CD14-positive monocyte (primary cell): ENCODE data around the gene CDKN2C. TPM values are rescaled to one million over a fixed set of nuclear protein-coding genes. Genes with fewer than 3 reads are reported as not detected.

Source experiments
- DNase-seq, 3 donors: peaks; one replicate each; pipeline ENCODE4 v3.0.0-alpha.2; 2011 to 2022
- H2AFZ ChIP-seq: 2 replicates; pipeline ENCODE4 v1.6.0; 2012; ENCODE audit warnings: mild to moderate bottlenecking, low read depth, low read length, inconsistent platforms; ENCODE audit not compliant: insufficient read depth, poor library complexity, severe bottlenecking
- H3K27ac ChIP-seq, 2 donors: 1 replicate in 1 of 2; 2 replicates in 1 of 2; pipeline ENCODE4 v1.5.1; 2012 to 2013; ENCODE audit warnings: low read length in 2 of 2, control low read depth in 1 of 2, inconsistent platforms in 1 of 2, low read depth in 1 of 2, mild to moderate bottlenecking in 1 of 2
- H3K27me3 ChIP-seq, 2 donors: one replicate each; pipeline versions ENCODE4 v1.6.0 to v1.6.1; 2011 to 2013; ENCODE audit warnings: low read length in 2 of 2; ENCODE audit not compliant: control insufficient read depth in 2 of 2, insufficient read depth in 2 of 2
- H3K36me3 ChIP-seq, 2 donors: replicated peaks in 1 of 2; 1 replicate in 1 of 2; 2 replicates in 1 of 2; pipeline versions ENCODE4 v1.5.1 to v1.6.1; 2012 to 2013; ENCODE audit warnings: low read length in 2 of 2, control low read depth in 1 of 2, inconsistent platforms in 1 of 2, mild to moderate bottlenecking in 1 of 2; ENCODE audit not compliant: insufficient read depth in 2 of 2, control insufficient read depth in 1 of 2
- H3K4me1 ChIP-seq, 2 donors: 1 replicate in 1 of 2; 2 replicates in 1 of 2; pipeline versions ENCODE4 v1.5.1 to v1.6.1; 2012 to 2013; ENCODE audit warnings: low read length in 2 of 2, control low read depth in 1 of 2, inconsistent platforms in 1 of 2, mild to moderate bottlenecking in 1 of 2, moderate library complexity in 1 of 2; ENCODE audit not compliant: insufficient read depth in 2 of 2, control insufficient read depth in 1 of 2
- H3K4me2 ChIP-seq: replicated peaks from 2 replicates; pipeline ENCODE3; 2012; ENCODE audit warnings: low read length, moderate library complexity, mild to moderate bottlenecking; ENCODE audit not compliant: poor library complexity, severe bottlenecking; ENCODE audit errors: extremely low read depth
- H3K4me3 ChIP-seq, 3 experiments: fragments of 200-600 bp in 1 of 3; sonication (generic) in 1 of 3; replicated peaks in 1 of 3; 1 replicate in 2 of 3; 2 replicates in 1 of 3; pipeline ENCODE4 v1.5.1; 2011 to 2013; ENCODE audit warnings: low read length in 3 of 3, mild to moderate bottlenecking in 3 of 3, control low read depth in 2 of 3, low read depth in 2 of 3, inconsistent platforms in 1 of 3, moderate library complexity in 1 of 3
- H3K79me2 ChIP-seq: 2 replicates; pipeline ENCODE4 v1.6.0; 2012; ENCODE audit warnings: mild to moderate bottlenecking, control low read depth, inconsistent platforms, low read length, moderate library complexity; ENCODE audit not compliant: insufficient read depth
- H3K9ac ChIP-seq: 2 replicates; pipeline ENCODE4 v1.6.0; 2017; ENCODE audit warnings: low read length, mild to moderate bottlenecking; ENCODE audit not compliant: insufficient read depth, poor library complexity, severe bottlenecking
- H3K9me3 ChIP-seq, 2 donors: replicated peaks in 1 of 2; 1 replicate in 1 of 2; 2 replicates in 1 of 2; pipeline versions ENCODE4 v1.5.1 to v1.6.1; 2012 to 2013; ENCODE audit warnings: low read length in 2 of 2, control low read depth in 1 of 2; ENCODE audit not compliant: control insufficient read depth in 1 of 2, insufficient read depth in 1 of 2
- H4K20me1 ChIP-seq: 2 replicates; pipeline ENCODE4 v1.6.0; 2012; ENCODE audit warnings: mild to moderate bottlenecking, low read length, control low read depth, moderate library complexity; ENCODE audit not compliant: insufficient read depth
- H3K27ac Mint-ChIP-seq, 7 donors: one replicate each; pipeline ENCODE4 v1.8.0; 2020; ENCODE audit warnings: mild to moderate bottlenecking in 7 of 7, mixed read lengths in 7 of 7, moderate library complexity in 6 of 7, inconsistent platforms in 2 of 7
- H3K27me3 Mint-ChIP-seq, 3 donors: one replicate each; pipeline ENCODE4 v1.8.0; 2021 to 2022; ENCODE audit warnings: low read depth in 3 of 3, mild to moderate bottlenecking in 3 of 3, mixed read lengths in 3 of 3, moderate library complexity in 3 of 3, inconsistent platforms in 1 of 3
- H3K36me3 Mint-ChIP-seq, 2 donors: one replicate each; pipeline ENCODE4 v1.8.0; 2020; ENCODE audit warnings: mixed read lengths in 2 of 2, inconsistent platforms in 1 of 2, mild to moderate bottlenecking in 1 of 2
- H3K4me1 Mint-ChIP-seq: one replicate; pipeline ENCODE4 v1.8.0; 2020; ENCODE audit warnings: mild to moderate bottlenecking, mixed read lengths
- H3K4me3 Mint-ChIP-seq, 2 donors: one replicate each; pipeline ENCODE4 v1.8.0; 2020; ENCODE audit warnings: mild to moderate bottlenecking in 2 of 2, mixed read lengths in 2 of 2, moderate library complexity in 1 of 2
- H3K9me3 Mint-ChIP-seq, 7 donors: one replicate each; pipeline ENCODE4 v1.8.0; 2020 to 2022; ENCODE audit warnings: mixed read lengths in 7 of 7, mild to moderate bottlenecking in 6 of 7, moderate library complexity in 6 of 7, inconsistent platforms in 2 of 7
- WGBS: methylation state at CpG from one replicate; pipeline ENCODE4 v1.1.5; 2013; ENCODE audit warnings: missing lambda C conversion rate; ENCODE audit not compliant: insufficient coverage; 5-methylcytosine and 5-hydroxymethylcytosine counted together
- intact Hi-C, 2 donors: fragments of 100-400 bp; cut with micrococcal nuclease; formaldehyde crosslinking; loops; one replicate each; pipeline versions ENCODE4 v1.15.0 to v1.15.1; 2023
- polyA minus RNA-seq: library from RNA; depleted of rRNA, polyadenylated mRNA; stranded (reverse); fragments of >200 nt; gene quantifications from 2 replicates; pipeline ENCODE4 v1.2.3, GENCODE V29; 2012
- polyA plus RNA-seq, 3 donors: library from polyadenylated mRNA; depleted of rRNA in 1 of 3; unstranded in 2 of 3; stranded (reverse) in 1 of 3; fragments of 300-500 nt in 2 of 3; fragments of >200 nt in 1 of 3; fragmentation: Illumina TruSeq in 2 of 3; gene quantifications; 1 replicate in 2 of 3; 2 replicates in 1 of 3; pipeline ENCODE4 v1.2.3, GENCODE V29; 2012 to 2021
- total RNA-seq, 12 experiments: library from RNA in 1 of 12; stranded (reverse) in 1 of 12; fragments of 120-200 nt in 1 of 12; gene quantifications; one replicate each; pipeline ENCODE4 v1.2.4 and lab custom pipeline; 2013 to 2026; ENCODE audit warnings: mixed read lengths in 6 of 12, inconsistent platforms in 1 of 12
- TF ChIP-seq, protein P1 (sequence below): fragments of 200-600 bp; IDR thresholded peaks from one replicate; pipeline ENCODE4 v1.8.0; 2022; ENCODE audit warnings: antibody characterized with exemption, mild to moderate bottlenecking

CDKN2C gene
- total RNA-seq (2013), result 7.5 TPM
- polyA plus RNA-seq (1 to 10 TPM; 5.3 to 9.9 (median 7.4) TPM), polyA minus RNA-seq (5.4 and 5.8 TPM in 2 replicates), total RNA-seq (lab: John Stamatoyannopoulos, UW) (1.1 to 27.7 (median 2.0) reads per million in 11 experiments)

DNA sequence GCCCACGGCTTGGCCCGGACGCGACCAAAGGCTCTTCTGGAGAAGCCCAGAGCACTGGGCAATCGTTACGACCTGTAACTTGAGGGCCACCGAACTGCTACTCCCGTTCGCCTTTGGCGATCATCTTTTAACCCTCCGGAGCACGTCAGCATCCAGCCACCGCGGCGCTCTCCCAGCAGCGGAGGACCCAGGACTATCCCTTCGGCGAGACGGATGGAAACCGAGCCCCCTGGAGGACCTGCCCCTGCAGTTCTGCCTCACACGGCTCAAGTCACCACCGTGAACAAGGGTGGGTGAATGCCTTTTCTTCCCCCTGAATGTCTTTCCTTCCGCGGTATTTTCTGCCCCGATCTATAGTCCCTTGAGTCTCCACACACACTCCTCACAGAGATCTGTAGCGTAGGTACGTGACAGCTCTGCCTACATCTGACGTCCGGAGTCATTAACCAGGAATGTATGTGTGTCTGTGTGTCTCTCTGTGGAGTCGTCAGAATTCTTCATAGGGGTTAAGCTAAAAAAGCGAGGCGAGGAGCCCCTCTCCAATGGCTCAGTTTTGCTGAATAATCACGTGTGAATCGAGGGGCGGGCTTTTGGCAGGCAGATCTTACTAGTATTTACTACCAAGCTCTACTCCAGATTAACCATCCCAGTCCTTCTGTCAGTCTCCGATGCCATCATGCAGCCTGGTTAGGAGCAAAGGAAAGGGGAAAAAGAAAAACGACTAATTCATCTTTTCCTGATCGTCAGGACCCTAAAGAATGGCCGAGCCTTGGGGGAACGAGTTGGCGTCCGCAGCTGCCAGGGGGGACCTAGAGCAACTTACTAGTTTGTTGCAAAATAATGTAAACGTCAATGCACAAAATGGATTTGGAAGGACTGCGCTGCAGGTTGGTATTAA, at the start of gene CDKN2C:
TSS of gene CDKN2C (plus strand) at position 635 of the 898 bp plus-strand sequence. CDS start at position 759, 124 bp downstream.
- Histone ChIP-seq H4K20me1 (no peaks in the 10 kb centered on the region), H3K79me2 (peaks cover 52% of the 10 kb centered on the region), H2AFZ (peak within 1 kb of the TSS; percentile 99), H3K9ac (peak within 1 kb of the TSS; percentile 88), H3K4me2 (peak within 1 kb of the TSS; percentile 97), H3K36me3 (no peaks in the 10 kb centered on the region), H3K4me3 (peak within 1 kb of the TSS; percentile 87 to 98 (median 97)), H3K9me3 (no peaks in the 10 kb centered on the region), H3K4me1 (peaks cover 17 to 38% of the 10 kb centered on the region in 2 donors), H3K27ac (peak within 1 kb of the TSS; percentile 86 to 94), H3K27me3 (no peaks in the 10 kb centered on the region)
- Mint-ChIP-seq H3K27me3 (peaks cover 2% of the 10 kb centered on the region in 3 donors), H3K36me3 (peaks cover 7 to 11% of the 10 kb centered on the region in 2 donors), H3K4me1 (peaks cover 30% of the 10 kb centered on the region), H3K27ac (peak within 1 kb of the TSS; percentile 83 to 97 (median 96)), H3K4me3 (peak within 1 kb of the TSS; percentile 99 to 100), H3K9me3 (peaks cover 0 to 3% (median 0%) of the 10 kb centered on the region in 7 donors)
- WGBS, result 0% methylated on average over 33 of the region's 44 CpGs
- TF ChIP-seq, protein P1, sequence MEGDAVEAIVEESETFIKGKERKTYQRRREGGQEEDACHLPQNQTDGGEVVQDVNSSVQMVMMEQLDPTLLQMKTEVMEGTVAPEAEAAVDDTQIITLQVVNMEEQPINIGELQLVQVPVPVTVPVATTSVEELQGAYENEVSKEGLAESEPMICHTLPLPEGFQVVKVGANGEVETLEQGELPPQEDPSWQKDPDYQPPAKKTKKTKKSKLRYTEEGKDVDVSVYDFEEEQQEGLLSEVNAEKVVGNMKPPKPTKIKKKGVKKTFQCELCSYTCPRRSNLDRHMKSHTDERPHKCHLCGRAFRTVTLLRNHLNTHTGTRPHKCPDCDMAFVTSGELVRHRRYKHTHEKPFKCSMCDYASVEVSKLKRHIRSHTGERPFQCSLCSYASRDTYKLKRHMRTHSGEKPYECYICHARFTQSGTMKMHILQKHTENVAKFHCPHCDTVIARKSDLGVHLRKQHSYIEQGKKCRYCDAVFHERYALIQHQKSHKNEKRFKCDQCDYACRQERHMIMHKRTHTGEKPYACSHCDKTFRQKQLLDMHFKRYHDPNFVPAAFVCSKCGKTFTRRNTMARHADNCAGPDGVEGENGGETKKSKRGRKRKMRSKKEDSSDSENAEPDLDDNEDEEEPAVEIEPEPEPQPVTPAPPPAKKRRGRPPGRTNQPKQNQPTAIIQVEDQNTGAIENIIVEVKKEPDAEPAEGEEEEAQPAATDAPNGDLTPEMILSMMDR, result no peak
- intact Hi-C loops, result loop anchor here (10.0 kb wide), 3 partner anchors 195 to 545 kb away; partner anchors contain the start of gene EPS15 (in 1 of the 2)
- peak in 2 of 3 donors; percentile 30 to 43 for DNase-seq

DNA sequence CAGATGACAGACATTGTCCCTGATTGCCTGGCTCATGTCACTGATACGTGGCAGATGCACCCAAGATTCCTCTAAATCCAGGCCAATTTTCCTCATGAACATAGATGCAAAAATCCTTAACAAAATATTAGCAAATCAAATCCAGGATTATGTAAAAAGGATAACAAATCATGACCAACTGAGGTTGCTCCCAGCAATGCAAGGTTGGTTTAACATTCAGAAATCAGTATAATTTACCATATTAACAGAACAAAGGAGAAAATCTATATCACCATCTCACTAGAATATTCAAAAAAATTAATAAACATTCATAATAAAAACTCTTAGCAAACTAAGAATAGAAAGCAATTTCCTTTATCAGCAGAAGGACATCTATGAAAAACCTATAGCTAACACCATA, 49.6 kb upstream of the CDKN2C start:
- TF ChIP-seq, protein P1, result no peak
- Histone ChIP-seq H3K9me3 (peaks cover 12 to 30% of the 10 kb centered on the region in 2 donors), H3K79me2 (peaks cover 74% of the 10 kb centered on the region), H3K36me3 (peaks cover 0 to 3% of the 10 kb centered on the region in 2 donors), H2AFZ (no peak overlapping the region), H3K9ac (no peak overlapping the region), H3K27ac (no peak overlapping the region), H3K4me3 (no peak overlapping the region), H3K4me1 (peaks cover 0 to 4% of the 10 kb centered on the region in 2 donors), H3K27me3 (no peaks in the 10 kb centered on the region), H4K20me1 (no peaks in the 10 kb centered on the region), H3K4me2 (no peak overlapping the region)
- H3K36me3 Mint-ChIP-seq, result peaks cover 2 to 9% of the 10 kb centered on the region in 2 donors
- no peak for DNase-seq
- no peak overlapping the region for H3K4me3 Mint-ChIP-seq
- intact Hi-C loops, result loop anchor here in 1 of 2 donors (10.0 kb wide), 1 partner anchor 264 kb away; no protein-coding TSS in a partner anchor
- H3K27me3 Mint-ChIP-seq, result no peaks in the 10 kb centered on the region
- no peak overlapping the region for H3K27ac Mint-ChIP-seq
- peaks cover 12 to 32% (median 24%) of the 10 kb centered on the region in 7 donors for H3K9me3 Mint-ChIP-seq
- peaks cover 18% of the 10 kb centered on the region for H3K4me1 Mint-ChIP-seq
- no CpG with 5 or more reads among the region's 1 CpG for WGBS
